PC-3 (cell line): ENCODE results near the gene PANK1. TPM values are rescaled to one million over a fixed set of nuclear protein-coding genes. Genes with fewer than 3 reads are reported as not detected.

Source experiments
- ATAC-seq: fragments of 200-7000 bp; cut with Tn5 transposase; 2 replicates; pipeline ENCODE4 v1.9.1; 2020; ENCODE audit warnings: mild to moderate bottlenecking, moderate library complexity
- BruUV-seq: library from RNA; stranded (reverse); fragments of 400-500 nt; replicated peaks from 2 replicates; lab custom pipeline; 2021; lab: Mats Ljungman, UMichigan
- CTCF ChIA-PET: fragments of 300-600 bp; sonication (Branson Sonifier 250); formaldehyde crosslinking; loops from one replicate; lab custom pipeline; 2022; ENCODE audit warnings: antibody characterized with exemption; lab: Charles Lee
- POLR2A ChIA-PET: fragments of 300-600 bp; sonication (Branson Sonifier 250); formaldehyde crosslinking; loops from one replicate; lab custom pipeline; 2022; ENCODE audit warnings: antibody characterized with exemption; ENCODE audit not compliant: unreplicated experiment; lab: Charles Lee
- DNase-seq: peaks from one replicate; pipeline ENCODE4 v3.0.0-alpha.2; 2015
- H2AFZ ChIP-seq: fragments of 300-600 bp; sonication (generic); 2 replicates; pipeline ENCODE4 v1.6.0; 2016; ENCODE audit warnings: antibody characterized with exemption, low read length
- H3F3A ChIP-seq: fragments of 300-600 bp; sonication (generic); one replicate; pipeline ENCODE4 v1.6.0; 2017; ENCODE audit warnings: antibody characterized with exemption, low read length, control low read depth, mild to moderate bottlenecking; ENCODE audit not compliant: unreplicated experiment
- H3K27ac ChIP-seq: fragments of 300-600 bp; sonication (generic); 2 replicates; pipeline ENCODE4 v1.5.1; 2016; ENCODE audit warnings: mild to moderate bottlenecking, low read length
- H3K27me3 ChIP-seq: fragments of 300-600 bp; sonication (generic); 2 replicates; pipeline ENCODE4 v1.6.1; 2016; ENCODE audit warnings: low read length, mixed read lengths
- H3K36me3 ChIP-seq: fragments of 300-600 bp; sonication (generic); 2 replicates; pipeline ENCODE4 v1.6.1; 2016; ENCODE audit warnings: low read depth, mixed run types, low read length, mixed read lengths
- H3K4me1 ChIP-seq: fragments of 300-600 bp; sonication (generic); 2 replicates; pipeline ENCODE4 v1.5.1; 2016; ENCODE audit warnings: low read length; ENCODE audit not compliant: insufficient read depth
- H3K4me2 ChIP-seq: fragments of 300-600 bp; sonication (generic); 2 replicates; pipeline ENCODE4 v1.6.0; 2016; ENCODE audit warnings: low read length
- H3K4me3 ChIP-seq: fragments of 300-600 bp; sonication (generic); 2 replicates; pipeline ENCODE4 v1.5.1; 2016; ENCODE audit warnings: mild to moderate bottlenecking, low read length, mixed read lengths
- H3K79me2 ChIP-seq: fragments of 300-600 bp; sonication (generic); 2 replicates; pipeline ENCODE4 v1.6.1; 2017; ENCODE audit warnings: low read length, mixed read lengths
- H3K9ac ChIP-seq: fragments of 300-600 bp; sonication (generic); 2 replicates; pipeline ENCODE4 v1.6.0; 2016; ENCODE audit warnings: mild to moderate bottlenecking, low read length
- H3K9me2 ChIP-seq: fragments of 300-600 bp; sonication (generic); replicated peaks from 2 replicates; pipeline ENCODE4 v1.6.1; 2016; ENCODE audit warnings: mixed run types, low read length, mixed read lengths
- H3K9me3 ChIP-seq: fragments of 300-600 bp; sonication (generic); 2 replicates; pipeline ENCODE4 v1.6.1; 2016; ENCODE audit warnings: low read length, mixed read lengths
- H4K20me1 ChIP-seq: fragments of 300-600 bp; sonication (generic); 2 replicates; pipeline ENCODE4 v1.6.1; 2016; ENCODE audit warnings: low read length, mixed read lengths
- CTCF ChIP-seq: fragments of 300-600 bp; sonication (generic); conservative IDR thresholded peaks from 2 replicates; pipeline ENCODE4 v1.5.1; 2017; ENCODE audit warnings: antibody characterized with exemption, low read depth, mild to moderate bottlenecking, low read length
- EZH2 ChIP-seq: fragments of 300-600 bp; sonication (generic); IDR thresholded peaks from one replicate; pipeline ENCODE4 v1.6.1; 2017; ENCODE audit warnings: antibody characterized with exemption, mild to moderate bottlenecking, low read length; ENCODE audit not compliant: unreplicated experiment
- EZH2phosphoT487 ChIP-seq: fragments of 300-600 bp; sonication (generic); IDR thresholded peaks from 2 replicates; pipeline ENCODE4 v1.6.1; 2018; ENCODE audit warnings: mild to moderate bottlenecking, antibody characterized with exemption, low read length, borderline replicate concordance
- intact Hi-C: fragments of 100-400 bp; cut with micrococcal nuclease; formaldehyde crosslinking; loops from 2 replicates; pipeline ENCODE4 v1.9.0; 2023
- total RNA-seq: library from RNA; depleted of rRNA; stranded (reverse); fragments of >200 nt; gene quantifications from 2 replicates; pipeline ENCODE4 v1.2.3, GENCODE V29; 2014

Gene PANK1
- total RNA-seq, 1 experiment from 2014 or later = 3.9 TPM

- H3K36me3 ChIP-seq = no peaks in the 10 kb centered on the region
- no peaks in the 10 kb centered on the region for H3K27me3 ChIP-seq
- ChIA-PET POLR2A (no interaction called here), CTCF (no interaction called here)
- no peak overlapping the region for H3K4me2 ChIP-seq
- DNase-seq (no peak), ATAC-seq (no peak)
- no peak overlapping the region for H2AFZ ChIP-seq
- no peaks in the 10 kb centered on the region for H3K79me2 ChIP-seq
- H4K20me1 ChIP-seq = no peaks in the 10 kb centered on the region
- intact Hi-C loops = no loop called here
- H3F3A ChIP-seq = no peaks in the 10 kb centered on the region
- TF ChIP-seq EZH2phosphoT487 (no peak), EZH2 (no peak), CTCF (no peak)
- no peaks in the 10 kb centered on the region for H3K9me3 ChIP-seq
- no peak overlapping the region for H3K4me3 ChIP-seq
- 0 out of 2 replicates have a peak, but pooled peaks cover 4% of the 10 kb centered on the region for H3K4me1 ChIP-seq
- no peak overlapping the region for H3K27ac ChIP-seq
- no TSS peak for BruUV-seq
- no peak overlapping the region for H3K9ac ChIP-seq
- H3K9me2 ChIP-seq = no peaks in the 10 kb centered on the region
Observed at GRCh38 chr10:89663144-89663543, 18.1 kb upstream of the PANK1 start.

DNA sequence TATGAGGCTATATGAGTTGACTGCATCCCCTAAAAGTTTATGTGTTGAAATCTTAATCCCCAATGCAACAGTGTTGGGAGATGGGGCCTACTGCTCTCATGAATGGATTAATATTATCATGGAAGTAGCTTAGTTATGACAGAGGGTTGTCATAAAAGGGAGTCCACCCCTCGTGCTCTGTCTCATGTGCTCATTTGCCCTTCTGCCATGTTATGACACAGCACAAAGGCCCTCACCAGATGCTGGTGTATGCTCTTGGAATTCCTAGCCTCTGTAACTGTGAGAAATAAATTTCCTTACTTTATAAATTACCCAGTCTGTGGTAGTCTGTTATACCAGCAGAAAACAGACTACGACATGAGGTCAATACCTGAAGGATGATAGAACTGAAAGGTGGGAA, 17.6 kb upstream of the PANK1 start:
- CTCF ChIA-PET = no interaction called here
- H3K9ac ChIP-seq = no peak overlapping the region
- ATAC-seq = no peak
- H4K20me1 ChIP-seq = no peaks in the 10 kb centered on the region
- H3K36me3 ChIP-seq = no peaks in the 10 kb centered on the region
- POLR2A ChIA-PET = no interaction called here
- no peaks in the 10 kb centered on the region for H3K9me2 ChIP-seq
- no peaks in the 10 kb centered on the region for H3F3A ChIP-seq
- no peak overlapping the region for H3K4me3 ChIP-seq
- H2AFZ ChIP-seq = no peak overlapping the region
- H3K27ac ChIP-seq = no peak overlapping the region
- no peak overlapping the region for H3K4me2 ChIP-seq
- BruUV-seq = no TSS peak
- no peaks in the 10 kb centered on the region for H3K79me2 ChIP-seq
- no peaks in the 10 kb centered on the region for H3K9me3 ChIP-seq
- intact Hi-C loops = no loop called here
- no peak for DNase-seq
- no peaks in the 10 kb centered on the region for H3K27me3 ChIP-seq
- TF ChIP-seq CTCF = no peak
- no peak for TF ChIP-seq EZH2phosphoT487
- TF ChIP-seq EZH2 = no peak
- 0 out of 2 replicates have a peak, but pooled peaks cover 4% of the 10 kb centered on the region for H3K4me1 ChIP-seq

DNA sequence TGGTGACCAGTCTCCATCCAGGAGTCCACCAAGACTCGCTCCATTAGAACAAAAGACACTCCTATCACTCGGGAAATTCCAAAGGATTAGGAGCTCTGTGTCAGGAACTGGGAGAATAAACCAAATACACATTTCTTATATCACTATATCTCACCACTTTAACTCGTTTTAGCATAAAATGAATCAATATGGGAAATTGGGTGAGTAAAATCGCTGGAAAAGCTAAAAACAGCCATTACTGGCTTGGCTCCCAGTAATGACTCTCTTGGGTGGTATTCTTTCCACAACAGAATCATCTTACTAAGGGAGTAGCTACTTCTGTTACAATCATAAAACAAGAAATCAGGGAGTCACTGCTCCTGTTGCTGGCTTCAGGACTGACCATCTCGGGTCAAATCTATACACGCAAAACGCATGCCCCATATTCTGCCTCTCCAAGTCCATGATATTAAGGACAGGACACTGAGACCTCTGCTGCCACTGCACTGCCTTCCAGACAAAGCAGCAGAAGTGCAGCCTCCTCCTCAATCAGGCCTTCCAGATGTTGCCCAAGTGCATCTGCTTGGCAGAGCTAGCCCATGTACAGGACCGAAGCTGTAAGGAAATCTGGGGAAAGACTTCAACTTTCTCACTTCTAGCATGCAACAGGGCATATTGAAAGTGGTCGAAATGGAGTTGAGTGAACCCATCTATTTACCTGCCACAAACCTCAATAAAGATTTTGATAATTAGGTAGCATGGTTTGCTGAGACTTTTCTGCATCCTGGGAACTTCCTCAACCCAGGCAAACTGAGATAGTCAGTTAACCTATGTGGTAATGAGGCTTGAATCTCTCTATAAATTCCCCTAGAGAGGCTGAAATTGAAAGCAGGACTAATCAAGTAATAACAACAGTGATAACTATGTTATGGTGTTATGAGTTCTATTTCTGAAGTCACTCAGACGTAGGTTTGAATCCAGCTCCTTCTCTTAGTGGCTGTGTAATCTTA, 14.4 kb upstream of the PANK1 start:
- H3F3A ChIP-seq = no peaks in the 10 kb centered on the region
- DNase-seq = peak; percentile 27
- ATAC-seq = peak; percentile 42
- H4K20me1 ChIP-seq = no peaks in the 10 kb centered on the region
- TF ChIP-seq EZH2 (no peak), CTCF (no peak), EZH2phosphoT487 (no peak)
- POLR2A ChIA-PET = no interaction called here
- no peak overlapping the region for H3K9ac ChIP-seq
- intact Hi-C loops = no loop called here
- H2AFZ ChIP-seq = no peak overlapping the region
- H3K27ac ChIP-seq = no peak overlapping the region
- H3K4me2 ChIP-seq = no peak overlapping the region
- CTCF ChIA-PET = no interaction called here
- no peaks in the 10 kb centered on the region for H3K9me2 ChIP-seq
- no peaks in the 10 kb centered on the region for H3K79me2 ChIP-seq
- H3K27me3 ChIP-seq = no peaks in the 10 kb centered on the region
- no peak overlapping the region for H3K4me3 ChIP-seq
- H3K4me1 ChIP-seq = 0 out of 2 replicates have a peak, but pooled peaks cover 4% of the 10 kb centered on the region
- no TSS peak for BruUV-seq
- H3K36me3 ChIP-seq = no peaks in the 10 kb centered on the region
- H3K9me3 ChIP-seq = no peaks in the 10 kb centered on the region
